ENCODE results near the gene MOSMO.

- TF ChIP-seq FOXM1 (IDR thresholded peaks at IDR 0.05; ENCODE audit: low read depth) (no peak), USF2 (IDR thresholded peaks at IDR 0.05; ENCODE audit: borderline replicate concordance, low read depth, low read length) (no peak), RCOR1 (IDR thresholded peaks at IDR 0.05; ENCODE audit: low read length) (no peak), EP300 (IDR thresholded peaks at IDR 0.05; ENCODE audit: borderline replicate concordance in 1 of 2, low read depth in 1 of 2, low read length in 1 of 2) (no peak), CTCF (IDR thresholded peaks at IDR 0.05) (no peak), MAX (IDR thresholded peaks at IDR 0.05; ENCODE audit: low read depth) (no peak), RXRA (IDR thresholded peaks at IDR 0.05; ENCODE audit: borderline replicate concordance, low read depth) (no peak), CHD2 (IDR thresholded peaks at IDR 0.05; ENCODE audit: low read length, partially characterized antibody) (no peak), SIN3A (IDR thresholded peaks at IDR 0.05; ENCODE audit: borderline replicate concordance, low read depth, low read length) (no peak), JUND (IDR thresholded peaks at IDR 0.05) (no peak)
These were observed 4.3 kb downstream of the MOSMO start for GRCh38 chr16:22012241-22012640.
